Measurements from ENCODE around the gene CKB. TPM values are rescaled to one million over a fixed set of nuclear protein-coding genes. Genes with fewer than 3 reads are reported as not detected.
A peak's percentile ranks its signal among the peaks of the same experiment; 100 is the strongest.

Gene CKB
- total RNA-seq, 2 donors from 2014 or later: 546 to 707 TPM

GRCh38 chr14:103524002-103524935 lies 1.6 kb upstream of the CKB start:
- TF ChIP-seq CTCF (IDR thresholded peaks at IDR 0.05): no peak
- no peaks in the 10 kb centered on the region for H3K9me3 ChIP-seq
- H3K27me3 ChIP-seq: no peaks in the 10 kb centered on the region
- no peak overlapping the region for H3K4me3 ChIP-seq
- DNase-seq (ENCODE audit: low spot score): no peak
- H3K4me1 ChIP-seq: peaks cover 0 to 75% of the 10 kb centered on the region in 2 donors
- peaks cover 4% of the 10 kb centered on the region for H3K36me3 ChIP-seq
- H3K27ac ChIP-seq: peak overlapping the region in 1 of 2 donors; percentile 21

- no peak for TF ChIP-seq CTCF (IDR thresholded peaks at IDR 0.05)
- peaks cover 0 to 78% of the 10 kb centered on the region in 2 donors for H3K4me1 ChIP-seq
Measured at GRCh38 chr14:103523575-103523954, 935 bp upstream of the CKB start.

GRCh38 chr14:103521951-103522563 lies 573 bp downstream of the CKB start:
- peaks cover 0 to 78% of the 10 kb centered on the region in 2 donors for H3K4me1 ChIP-seq
- H3K9me3 ChIP-seq: no peaks in the 10 kb centered on the region
- peaks cover 4% of the 10 kb centered on the region for H3K36me3 ChIP-seq
- H3K4me3 ChIP-seq: peak overlapping the region; percentile 61 to 63
- peak overlapping the region; percentile 84 to 90 for H3K27ac ChIP-seq
- no peaks in the 10 kb centered on the region for H3K27me3 ChIP-seq
- TF ChIP-seq CTCF (IDR thresholded peaks at IDR 0.05): no peak
- DNase-seq (ENCODE audit: low spot score): no peak

More at GRCh38 chr14:103523575-103523954, 935 bp upstream of the CKB start:
- Histone ChIP-seq H3K36me3 (peaks cover 4% of the 10 kb centered on the region), H3K27me3 (no peaks in the 10 kb centered on the region), H3K4me3 (no peak overlapping the region), H3K27ac (no peak overlapping the region), H3K9me3 (no peaks in the 10 kb centered on the region)
- DNase-seq (ENCODE audit: low spot score): no peak

- no peaks in the 10 kb centered on the region for H3K27me3 ChIP-seq
- peak overlapping the region; percentile 61 to 63 for H3K4me3 ChIP-seq
- no peak for TF ChIP-seq CTCF (IDR thresholded peaks at IDR 0.05)
- H3K27ac ChIP-seq: peak overlapping the region; percentile 84 to 90
- H3K9me3 ChIP-seq: no peaks in the 10 kb centered on the region
- H3K36me3 ChIP-seq: peaks cover 4% of the 10 kb centered on the region
- DNase-seq (ENCODE audit: low spot score): no peak
- H3K4me1 ChIP-seq: peaks cover 0 to 78% of the 10 kb centered on the region in 2 donors
Measured at GRCh38 chr14:103521438-103521950, 1.1 kb downstream of the CKB start.

GRCh38 chr14:103520657-103521437 lies 1.8 kb downstream of the CKB start:
- Histone ChIP-seq H3K27me3 (no peaks in the 10 kb centered on the region), H3K27ac (peak overlapping the region; percentile 84 to 90), H3K4me3 (peak overlapping the region; percentile 61 to 63), H3K36me3 (peaks cover 4% of the 10 kb centered on the region), H3K9me3 (no peaks in the 10 kb centered on the region), H3K4me1 (peaks cover 0 to 79% of the 10 kb centered on the region in 2 donors)
- peak; percentile 19 to 76 for TF ChIP-seq CTCF (IDR thresholded peaks at IDR 0.05)
- DNase-seq (ENCODE audit: low spot score): peak; percentile 84

All from right atrium auricular region (tissue), 2 donors.